Measurements from ENCODE around the gene GFOD1.

Gene GFOD1

DNA sequence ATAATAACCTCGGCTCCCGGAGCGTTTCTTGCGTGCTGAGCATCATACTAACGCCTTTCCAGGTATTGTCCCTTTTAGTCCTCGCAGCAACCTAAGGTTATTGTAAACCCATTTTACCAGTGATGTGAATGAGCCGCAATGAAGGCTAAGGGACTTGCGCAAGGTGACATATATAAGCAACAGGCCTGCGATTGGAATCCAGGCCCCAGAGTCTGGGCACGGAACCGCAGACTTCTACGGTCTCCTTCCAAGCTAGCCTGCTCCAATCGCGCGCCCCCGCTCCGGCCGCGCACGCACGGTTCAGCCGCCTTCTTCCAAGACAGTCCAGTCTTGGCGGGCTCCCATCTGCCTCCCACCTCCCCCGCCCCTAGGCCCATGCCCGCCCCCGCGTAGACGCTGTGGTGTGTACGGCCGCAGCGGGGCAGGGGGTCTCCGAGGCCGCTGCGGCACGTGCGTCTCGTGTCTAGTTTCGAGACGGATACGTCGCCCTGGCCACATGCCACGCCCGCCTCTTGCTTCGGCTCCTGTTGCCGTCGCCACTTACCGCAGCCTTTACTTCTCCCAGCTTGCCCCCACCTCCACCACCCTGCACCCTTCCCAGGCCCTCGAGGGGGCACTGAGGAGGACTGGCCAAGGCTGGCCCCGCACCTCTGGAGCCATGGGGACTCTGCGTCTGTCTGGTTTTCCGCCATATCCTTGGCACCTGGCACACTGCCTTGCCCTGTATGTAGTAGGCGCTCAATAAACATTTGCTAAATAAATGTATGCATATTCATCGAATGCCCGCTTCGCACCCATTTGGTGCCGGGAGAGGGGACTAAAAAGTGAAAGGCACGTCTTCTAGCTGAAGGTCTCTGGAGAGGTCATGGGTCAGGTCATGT is 855 bp upstream of the GFOD1 start:
- Histone ChIP-seq H3K4me3 (peak overlapping the region; percentile 64 to 94 (median 87)), H3K27ac (peak overlapping the region in 18 of 21 experiments; percentile 4 to 72 (median 52))

- Histone ChIP-seq H3K27ac (peak overlapping the region; percentile 48 to 90 (median 84)), H3K4me3 (peak overlapping the region; percentile 64 to 94 (median 87))
Measured at GRCh38 chr6:13486679-13487121, 700 bp downstream of the GFOD1 start.

GRCh38 chr6:13485923-13486562 is 1.4 kb downstream of the GFOD1 start:
- H3K27ac ChIP-seq = peak overlapping the region in 19 of 21 experiments; percentile 8 to 90 (median 84)
- H3K4me3 ChIP-seq = peak overlapping the region; percentile 64 to 94 (median 87)

- Histone ChIP-seq H3K27ac (peak overlapping the region in 7 of 21 experiments; percentile 3 to 86 (median 79)), H3K4me3 (peak overlapping the region; percentile 64 to 94 (median 87))
Measured at GRCh38 chr6:13485303-13485702, 2.1 kb downstream of the GFOD1 start.

- peak overlapping the region in 5 of 7 experiments; percentile 64 to 90 (median 87) for H3K4me3 ChIP-seq
- peak overlapping the region in 2 of 21 experiments; percentile 79 to 86 for H3K27ac ChIP-seq
Measured at GRCh38 chr6:13484827-13485226, 2.6 kb downstream of the GFOD1 start.

- H3K4me3 ChIP-seq = no peak overlapping the region
Measured at GRCh38 chr6:13484138-13484708, 3.2 kb downstream of the GFOD1 start.

DNA sequence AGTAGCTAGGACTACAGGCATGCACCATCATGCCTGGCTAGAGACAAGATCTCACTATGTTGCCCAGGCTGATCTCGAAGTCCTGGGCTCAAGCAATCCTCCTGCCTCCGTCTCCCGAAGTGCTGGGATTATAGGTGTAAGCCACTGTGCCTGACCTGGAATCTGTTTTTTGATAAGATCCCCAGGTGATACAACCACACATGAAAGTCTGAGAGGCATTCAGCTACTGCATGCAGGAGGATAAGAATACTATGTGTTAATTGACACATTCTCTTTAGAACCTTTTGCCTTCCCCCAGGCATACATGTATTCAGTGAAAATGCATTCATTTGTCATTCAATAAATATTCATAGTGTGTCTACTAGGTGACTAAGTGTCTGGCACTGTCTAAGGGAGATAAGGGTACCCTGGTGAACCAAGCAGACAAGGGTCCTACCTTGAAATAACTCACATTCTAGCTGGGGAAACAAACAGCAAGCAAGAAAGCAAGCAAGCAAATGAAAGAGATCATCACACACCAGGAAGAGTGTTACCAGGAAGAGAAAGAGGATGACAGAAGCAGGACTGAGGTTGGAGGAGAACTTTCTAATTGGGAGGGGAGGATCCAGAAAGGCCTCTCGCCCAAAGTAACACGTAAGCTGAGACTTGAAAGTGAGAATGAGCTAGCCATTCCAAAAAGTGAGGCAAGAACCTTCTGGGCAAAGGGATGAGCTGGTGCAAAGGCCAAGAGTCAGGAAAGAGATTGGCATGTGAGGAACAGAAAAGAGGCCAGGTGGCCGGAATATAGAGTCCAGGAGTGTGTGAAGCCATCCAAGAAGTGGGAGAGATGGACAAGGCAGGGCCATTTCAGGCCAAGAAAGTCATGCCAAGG is 6.5 kb downstream of the GFOD1 start:
- no peak overlapping the region for H3K4me3 ChIP-seq
- H3K27ac ChIP-seq = peak overlapping the region in 8 of 21 experiments; percentile 8 to 58 (median 36)

More at GRCh38 chr6:13484138-13484708, 3.2 kb downstream of the GFOD1 start:
- H3K27ac ChIP-seq = peak overlapping the region in 3 of 21 experiments; percentile 14 to 79 (median 30)

DNA sequence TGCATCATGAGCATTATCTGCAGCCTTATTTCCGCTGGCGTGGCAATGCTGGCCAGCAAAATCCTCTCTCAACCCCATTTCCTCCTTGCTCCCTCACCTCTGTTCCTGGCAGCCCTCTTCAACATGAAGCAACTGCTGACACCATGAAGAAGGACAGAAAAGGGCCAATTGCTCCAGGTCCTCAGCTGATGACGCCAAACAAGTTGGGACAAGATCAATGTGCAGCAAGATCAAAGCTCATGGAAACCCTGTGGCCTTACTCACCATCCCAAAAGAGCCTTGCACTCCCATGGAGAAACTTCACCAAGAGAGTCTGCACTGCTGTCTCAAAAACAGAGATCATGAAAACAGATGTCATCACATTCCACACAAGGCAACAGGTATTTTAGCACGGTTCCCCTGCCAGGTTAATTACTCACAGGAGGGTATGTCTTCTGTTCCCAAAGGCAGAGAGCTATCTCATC is 7.4 kb downstream of the GFOD1 start:
- no peak overlapping the region for H3K4me3 ChIP-seq
- peak overlapping the region in 6 of 21 experiments; percentile 2 to 58 (median 40) for H3K27ac ChIP-seq

DNA sequence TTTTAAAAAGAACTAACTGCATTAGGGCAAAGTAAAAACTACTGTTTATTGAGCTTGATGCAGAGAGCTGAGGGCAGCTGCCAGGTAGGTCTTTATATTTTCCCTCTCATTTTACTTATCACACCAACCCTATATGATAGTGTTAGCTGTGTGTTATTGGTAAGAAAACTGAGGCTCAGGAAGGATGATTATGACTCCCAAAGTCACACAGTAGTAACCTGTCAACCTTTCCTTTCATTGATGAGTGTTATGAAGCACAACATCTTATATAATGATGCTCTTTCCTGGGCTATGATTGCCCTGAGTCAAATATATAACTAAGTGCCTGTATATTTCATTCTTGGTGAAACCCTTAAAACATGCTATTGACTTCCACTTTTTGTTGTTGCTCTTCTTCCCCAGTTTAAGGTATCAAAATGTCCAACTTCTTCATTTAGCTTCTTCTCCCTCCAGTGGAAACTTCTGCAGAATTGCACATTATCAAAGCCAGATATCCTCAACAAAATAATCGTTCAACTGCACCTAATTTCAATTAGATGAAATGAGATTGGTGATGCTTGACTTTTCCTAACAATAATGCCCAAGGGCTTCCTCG is 8.1 kb downstream of the GFOD1 start:
- H3K27ac ChIP-seq = peak overlapping the region in 2 of 21 experiments; percentile 32 to 37

DNA sequence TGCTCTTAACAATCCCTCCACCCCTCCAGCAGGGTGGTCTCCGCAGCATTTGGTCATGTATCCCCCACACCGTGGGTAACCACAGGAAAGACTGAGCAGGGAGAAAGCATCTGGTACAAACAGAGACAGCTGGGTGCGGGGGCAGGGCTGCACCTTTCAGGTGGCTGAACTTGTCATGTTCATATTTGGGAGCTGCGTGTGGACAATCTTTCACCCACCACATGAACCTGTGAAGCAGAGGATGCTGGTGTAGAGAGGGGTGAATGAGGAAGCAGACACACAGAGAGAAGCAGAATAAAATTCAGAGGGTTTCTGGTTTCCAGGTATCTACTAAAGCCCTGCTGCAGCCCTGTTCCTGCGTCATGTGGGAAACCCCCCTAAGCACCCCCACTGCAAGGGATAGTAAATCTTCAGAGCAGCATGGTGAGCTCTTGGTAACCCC is 8.9 kb downstream of the GFOD1 start:
- H3K4me3 ChIP-seq = no peak overlapping the region
- H3K27ac ChIP-seq = no peak overlapping the region

More for the DNA sequence above, 8.1 kb downstream of the GFOD1 start:
- H3K4me3 ChIP-seq = no peak overlapping the region

- Histone ChIP-seq H3K4me3 (no peak overlapping the region), H3K27ac (peak overlapping the region in 3 of 21 experiments; percentile 26 to 59 (median 42))
Measured at GRCh38 chr6:13474787-13475186, 12.6 kb downstream of the GFOD1 start.

GRCh38 chr6:13474360-13474759 is 13.0 kb downstream of the GFOD1 start:
- peak overlapping the region in 3 of 21 experiments; percentile 26 to 59 (median 42) for H3K27ac ChIP-seq
- no peak overlapping the region for H3K4me3 ChIP-seq

GRCh38 chr6:13473768-13474165 is 13.6 kb downstream of the GFOD1 start:
- Histone ChIP-seq H3K4me3 (no peak overlapping the region), H3K27ac (no peak overlapping the region)

GRCh38 chr6:13472976-13473767 is 14.2 kb downstream of the GFOD1 start:
- H3K27ac ChIP-seq = peak overlapping the region in 1 of 21 experiments; percentile 9
- H3K4me3 ChIP-seq = no peak overlapping the region

- H3K27ac ChIP-seq = peak overlapping the region in 2 of 21 experiments; percentile 9 to 48
- H3K4me3 ChIP-seq = no peak overlapping the region
Measured at GRCh38 chr6:13472099-13472498, 15.3 kb downstream of the GFOD1 start.

- Histone ChIP-seq H3K4me3 (no peak overlapping the region), H3K27ac (peak overlapping the region in 1 of 21 experiments; percentile 26)
Measured at GRCh38 chr6:13471184-13471583, 16.2 kb downstream of the GFOD1 start.

DNA sequence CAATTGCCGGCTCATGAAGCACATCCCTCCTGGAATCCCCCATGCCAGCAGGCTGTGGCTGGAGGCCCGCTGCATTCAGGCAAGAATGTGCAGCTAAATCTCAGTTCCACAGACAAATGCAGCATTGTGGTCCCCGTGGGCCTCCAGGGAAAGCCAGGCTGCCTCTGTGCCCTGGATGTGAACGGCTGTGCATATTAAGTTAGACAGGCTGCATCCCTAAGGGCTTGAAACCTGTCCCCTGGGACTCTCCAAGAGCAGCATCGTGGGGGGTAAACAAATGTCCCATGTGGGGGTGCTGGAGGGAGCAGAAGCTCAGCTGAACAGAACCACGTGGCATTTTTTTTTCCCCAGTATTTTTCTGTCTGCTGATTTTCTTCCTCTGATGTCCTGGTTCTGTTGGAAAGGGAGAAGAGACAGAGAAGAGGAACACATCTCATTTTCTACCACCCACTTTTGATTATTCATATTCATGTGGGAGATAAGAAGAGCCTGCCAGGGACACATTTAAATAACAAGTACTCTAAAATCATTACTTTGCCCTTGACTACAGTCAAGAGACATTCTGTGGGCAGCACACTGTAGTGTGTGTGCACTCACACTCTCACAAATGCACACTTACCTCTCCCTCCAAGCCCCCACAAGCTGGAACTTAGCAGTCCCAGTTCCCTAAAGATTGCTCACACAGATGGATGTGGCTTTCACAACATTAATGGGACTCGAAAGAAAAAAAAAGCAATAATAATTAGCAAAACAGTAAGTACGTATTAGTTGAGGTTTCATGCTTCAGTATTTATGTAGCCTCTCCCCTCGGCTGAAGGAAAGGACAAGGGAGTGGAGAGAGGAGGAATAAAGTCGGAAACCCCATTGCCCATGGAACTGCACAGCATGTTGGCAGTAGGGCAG is 16.9 kb downstream of the GFOD1 start:
- Histone ChIP-seq H3K27ac (peak overlapping the region in 1 of 21 experiments; percentile 26), H3K4me3 (no peak overlapping the region)

All from skin epidermis (tissue), 12 donors.